HG03159 (cell line): Measurements from ENCODE around the gene CDH23.
A peak's percentile ranks its signal among the peaks of the same experiment; 100 is the strongest.

Experiments
- ATAC-seq: cut with Tn5 transposase; IDR thresholded peaks from one replicate; pipeline ENCODE4 v1.9.1; 2021; ENCODE audit warnings: mild to moderate bottlenecking, moderate library complexity; ENCODE audit not compliant: unreplicated experiment

Gene CDH23

DNA sequence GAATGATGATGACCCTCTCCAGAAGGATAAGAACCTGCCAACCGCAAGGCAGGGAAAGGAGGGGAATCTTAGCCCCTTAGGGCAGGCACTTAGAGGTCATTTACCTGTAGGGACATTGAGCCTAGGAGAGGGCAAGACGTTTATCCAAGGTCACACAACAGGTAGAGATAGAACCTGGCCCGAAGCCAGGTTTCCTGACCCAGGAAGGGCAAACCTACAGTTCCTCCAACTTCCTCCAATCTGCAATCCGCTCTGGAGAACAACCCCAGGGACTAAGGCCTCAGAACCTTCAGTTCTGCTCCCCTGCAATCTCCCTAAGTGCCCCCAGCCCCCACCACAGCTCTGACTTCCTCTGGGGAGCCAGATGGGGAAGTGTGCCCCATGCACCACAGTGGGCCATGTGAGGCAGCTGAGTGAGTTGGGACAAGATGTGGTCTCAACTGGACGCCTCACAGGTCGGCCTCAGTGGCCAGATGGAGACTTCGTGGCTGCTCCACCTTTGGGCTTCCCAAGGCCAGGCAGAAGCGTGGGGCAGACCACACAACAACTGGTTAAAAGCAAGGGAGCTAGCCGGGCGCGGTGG, 455.7 kb downstream of the CDH23 start:
- ATAC-seq, result no peak

DNA sequence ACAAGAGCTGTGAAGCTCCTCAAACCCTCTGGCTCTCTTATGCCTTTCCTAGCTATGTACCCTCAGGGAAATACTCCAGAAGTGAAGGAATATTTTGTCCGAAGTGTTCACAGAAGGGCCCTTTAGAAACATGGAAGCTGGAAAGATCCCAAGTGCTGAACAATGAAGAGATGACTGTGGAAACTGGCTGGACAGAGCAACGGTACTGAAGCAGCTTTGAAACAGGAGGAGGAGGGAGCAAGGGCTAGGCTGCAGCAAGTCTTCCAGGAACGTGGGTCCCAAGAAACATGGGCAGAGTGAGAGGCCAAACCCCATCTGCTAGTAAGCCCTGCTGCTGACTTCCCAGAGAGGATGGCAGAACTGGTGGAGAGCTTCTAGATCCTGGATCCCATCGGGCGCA, 457.3 kb downstream of the CDH23 start:
- ATAC-seq, result no peak

DNA sequence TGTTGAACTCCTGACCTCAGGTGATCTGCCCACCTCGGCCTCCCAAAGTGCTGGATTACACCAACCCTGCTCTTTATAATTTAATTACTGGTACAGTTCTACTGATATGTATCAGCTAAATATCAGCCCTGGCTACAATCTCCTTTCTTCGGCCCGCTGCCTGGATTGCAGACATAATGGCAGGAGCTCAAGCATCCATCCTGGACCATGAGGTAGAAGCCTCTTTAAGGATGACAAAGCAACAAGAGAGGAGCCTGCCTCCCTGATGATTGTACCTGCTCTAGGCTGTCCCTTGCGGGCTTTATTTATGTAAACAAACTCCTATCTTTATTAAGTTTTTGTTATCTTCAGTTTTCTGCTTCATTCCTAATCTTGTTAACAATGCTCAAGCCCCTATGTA, 459.9 kb downstream of the CDH23 start:
- ATAC-seq, result no peak

DNA sequence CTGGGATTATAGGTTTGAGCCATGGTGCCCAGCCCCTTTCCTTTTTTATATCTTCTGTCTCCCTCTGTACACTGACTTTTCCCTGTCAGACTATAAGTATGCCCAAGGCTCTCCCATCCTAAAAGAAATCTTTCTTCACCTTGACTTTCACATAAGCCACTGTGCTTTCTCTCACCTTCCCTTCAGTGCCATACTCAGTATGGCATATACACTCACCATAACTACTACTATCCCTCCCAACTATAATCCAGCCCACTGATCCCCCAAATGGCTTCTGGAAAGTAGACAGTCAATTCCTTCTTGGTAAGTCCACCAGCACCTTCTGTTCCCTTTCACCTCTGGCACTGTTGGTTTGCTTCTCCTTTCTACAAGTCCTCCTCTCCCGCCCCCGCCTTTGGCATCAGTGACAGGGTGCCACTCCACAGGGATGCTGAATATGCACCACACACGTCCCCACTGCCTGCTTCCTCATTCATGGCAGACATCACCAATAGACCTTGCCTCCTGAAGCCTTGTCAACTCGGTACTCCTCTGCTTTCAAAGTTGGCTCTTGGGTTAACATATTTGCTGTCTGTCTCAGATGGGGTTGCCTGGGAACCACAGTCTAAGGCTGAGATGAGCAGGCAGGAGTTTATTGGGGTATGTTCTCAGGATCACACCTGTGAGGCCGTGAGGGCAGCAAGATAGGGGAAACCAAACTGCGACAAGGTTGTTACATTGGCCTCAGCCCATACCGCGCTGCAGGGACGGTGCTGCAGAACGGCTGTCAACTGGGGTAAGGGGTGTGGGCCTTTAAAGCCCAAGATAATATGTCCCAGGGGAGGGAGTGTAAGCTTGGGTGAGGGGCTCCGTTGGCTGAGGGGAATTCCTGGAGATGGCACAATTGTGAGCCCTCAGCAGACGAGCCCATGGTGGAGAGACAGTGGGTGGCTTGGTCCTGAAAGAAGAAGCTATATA, 461.5 kb downstream of the CDH23 start:
- no peak for ATAC-seq

DNA sequence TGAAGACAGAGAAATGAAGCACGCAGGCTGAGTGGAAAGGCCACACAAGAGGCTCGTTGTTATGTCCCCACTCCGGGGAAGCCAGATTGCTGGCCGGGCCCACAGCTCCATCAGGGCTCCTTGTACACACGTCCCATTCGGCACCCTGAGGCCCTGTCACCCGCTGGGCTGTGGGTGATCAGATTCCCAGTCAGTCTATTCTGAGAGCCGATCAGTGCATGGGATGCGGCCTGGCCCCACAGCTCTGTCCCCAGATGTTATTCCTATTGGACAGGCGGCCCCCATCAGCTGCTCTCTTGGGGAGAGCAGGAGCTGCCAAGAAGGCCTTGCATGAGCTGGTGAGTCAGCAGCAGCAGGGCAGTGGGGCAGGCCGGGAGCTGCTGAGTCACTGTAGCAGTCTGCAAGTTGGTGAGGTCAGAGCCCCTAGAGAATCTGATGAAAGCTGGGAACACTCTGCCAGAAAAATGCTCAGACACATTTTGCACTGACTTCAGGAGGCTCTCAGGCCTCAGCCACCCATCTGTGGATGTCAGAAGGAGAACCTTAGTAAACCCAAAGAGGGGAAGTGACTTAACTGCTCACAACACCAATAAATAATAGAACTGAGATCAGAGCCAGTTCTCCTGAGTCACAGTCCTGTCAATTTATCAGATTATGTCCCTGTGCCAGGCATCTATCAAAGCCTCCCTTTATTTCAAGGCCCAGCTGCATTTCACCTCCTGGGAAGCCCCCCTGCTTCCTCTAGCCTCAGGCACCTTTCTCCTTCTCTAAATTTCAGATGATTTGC, 463.7 kb downstream of the CDH23 start:
- peak; percentile 55 for ATAC-seq

DNA sequence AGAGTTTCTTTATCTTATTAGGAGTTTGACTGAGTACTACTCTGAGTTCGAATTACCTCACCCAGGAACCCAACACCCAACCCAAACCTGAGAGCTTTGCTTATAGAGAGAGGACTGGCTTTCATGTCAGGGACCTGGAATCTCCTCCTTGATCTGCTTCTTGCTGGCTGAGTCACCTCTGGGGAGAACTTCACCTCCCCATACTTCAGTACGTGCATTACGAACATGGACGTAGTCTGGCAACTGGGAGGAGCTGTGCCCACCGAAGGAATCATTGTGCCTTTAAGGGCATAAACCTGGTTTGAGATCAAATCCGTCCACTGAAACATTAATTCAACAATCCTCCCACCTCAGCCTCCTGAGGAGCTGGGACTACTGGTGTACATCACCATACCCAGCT, 466.5 kb downstream of the CDH23 start:
- no peak for ATAC-seq

DNA sequence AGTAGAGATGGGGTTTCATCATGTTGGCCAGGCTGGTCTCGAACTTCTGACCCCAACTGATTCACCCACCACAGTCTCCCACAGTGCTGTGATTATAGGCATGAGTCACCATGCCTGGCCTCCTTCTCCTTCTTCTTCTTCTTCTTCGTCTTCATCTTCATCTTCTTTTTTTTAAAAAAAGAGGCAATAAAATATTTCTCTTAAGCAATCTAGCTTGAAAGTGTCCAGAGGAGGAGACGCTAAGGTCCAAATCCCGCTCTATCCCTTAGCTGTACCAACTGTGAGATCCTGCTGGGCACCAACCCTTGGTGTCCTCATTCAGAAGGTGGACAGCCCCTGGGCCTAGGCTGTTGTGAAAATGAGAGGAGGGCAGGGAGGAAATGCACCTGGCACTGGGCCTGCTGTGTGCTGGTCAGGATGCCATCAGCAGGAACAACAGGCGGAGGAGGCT, 468.2 kb downstream of the CDH23 start:
- ATAC-seq, result no peak
